ENCODE measurements around the gene MPPED1.

MPPED1 gene

DNA sequence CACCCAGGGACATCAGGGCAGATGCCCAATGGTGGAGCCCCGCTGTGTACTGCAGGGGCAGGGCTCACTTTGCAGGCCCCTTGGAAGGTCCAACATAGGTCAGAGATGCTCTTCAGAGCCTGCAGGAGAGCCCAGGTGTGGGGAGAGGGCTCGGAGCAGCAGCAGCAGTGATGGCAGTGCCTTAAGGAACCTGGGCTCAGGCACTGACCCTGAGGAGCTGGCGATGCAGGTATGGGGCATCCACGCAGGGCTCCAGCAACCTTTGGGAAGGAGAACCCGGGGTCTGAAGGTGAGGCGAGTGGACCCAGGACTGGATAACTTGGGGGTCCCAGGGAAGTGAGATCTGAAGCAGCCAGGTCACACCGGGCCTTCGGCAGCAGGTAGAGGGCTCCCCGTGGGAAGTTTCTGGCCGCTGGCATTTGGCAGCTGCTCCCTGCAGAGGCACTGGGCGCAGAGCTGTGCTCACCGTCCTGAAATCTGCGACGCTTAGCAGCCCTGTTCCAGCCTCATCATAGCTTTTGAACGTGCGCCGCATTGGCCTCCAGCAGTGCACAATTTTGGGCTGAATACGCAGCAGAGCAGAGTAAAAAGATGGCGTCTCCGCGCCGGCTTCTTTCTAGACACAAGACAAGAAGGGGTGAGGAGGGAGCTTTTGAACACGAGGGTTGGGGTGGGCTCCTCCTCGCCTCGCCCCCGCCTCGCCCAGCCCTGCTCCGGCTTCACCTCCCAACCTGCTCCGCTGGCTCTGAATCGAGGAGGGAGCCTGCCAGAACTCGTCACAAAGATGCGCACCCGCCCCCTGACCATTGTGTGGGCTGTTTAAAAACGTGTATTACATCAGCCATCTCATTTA, 118.8 kb downstream of the MPPED1 start:
- H3K27ac ChIP-seq: no peak overlapping the region
- TF ChIP-seq, protein P1, sequence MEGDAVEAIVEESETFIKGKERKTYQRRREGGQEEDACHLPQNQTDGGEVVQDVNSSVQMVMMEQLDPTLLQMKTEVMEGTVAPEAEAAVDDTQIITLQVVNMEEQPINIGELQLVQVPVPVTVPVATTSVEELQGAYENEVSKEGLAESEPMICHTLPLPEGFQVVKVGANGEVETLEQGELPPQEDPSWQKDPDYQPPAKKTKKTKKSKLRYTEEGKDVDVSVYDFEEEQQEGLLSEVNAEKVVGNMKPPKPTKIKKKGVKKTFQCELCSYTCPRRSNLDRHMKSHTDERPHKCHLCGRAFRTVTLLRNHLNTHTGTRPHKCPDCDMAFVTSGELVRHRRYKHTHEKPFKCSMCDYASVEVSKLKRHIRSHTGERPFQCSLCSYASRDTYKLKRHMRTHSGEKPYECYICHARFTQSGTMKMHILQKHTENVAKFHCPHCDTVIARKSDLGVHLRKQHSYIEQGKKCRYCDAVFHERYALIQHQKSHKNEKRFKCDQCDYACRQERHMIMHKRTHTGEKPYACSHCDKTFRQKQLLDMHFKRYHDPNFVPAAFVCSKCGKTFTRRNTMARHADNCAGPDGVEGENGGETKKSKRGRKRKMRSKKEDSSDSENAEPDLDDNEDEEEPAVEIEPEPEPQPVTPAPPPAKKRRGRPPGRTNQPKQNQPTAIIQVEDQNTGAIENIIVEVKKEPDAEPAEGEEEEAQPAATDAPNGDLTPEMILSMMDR (IDR thresholded peaks at IDR 0.05): no peak
- H3K4me3 ChIP-seq: no peak overlapping the region
- DNase-seq (ENCODE audit: low spot score): no peak

DNA sequence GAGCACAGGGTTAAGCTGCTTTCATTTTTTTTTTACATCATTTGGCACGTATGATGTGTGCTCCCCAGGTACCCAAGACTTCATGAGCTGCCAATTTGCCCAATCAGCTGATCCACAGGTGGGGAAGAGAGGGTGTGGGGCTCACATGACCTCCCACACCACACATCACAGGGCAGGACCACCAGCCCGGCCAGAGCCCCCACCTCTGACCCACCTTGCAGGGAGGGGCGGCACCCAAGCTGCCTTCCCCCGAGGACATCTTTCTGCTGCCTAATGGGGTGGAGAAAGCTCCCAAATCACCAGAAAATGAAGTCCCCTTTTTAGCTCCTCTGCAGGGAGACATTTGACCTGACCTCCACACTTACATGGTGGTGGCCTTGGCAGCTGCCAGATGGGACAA, 119.8 kb downstream of the MPPED1 start:
- TF ChIP-seq, protein P1 (IDR thresholded peaks at IDR 0.05): no peak
- no peak overlapping the region for H3K27ac ChIP-seq
- no peak overlapping the region for H3K4me3 ChIP-seq
- DNase-seq (ENCODE audit: low spot score): no peak

DNA sequence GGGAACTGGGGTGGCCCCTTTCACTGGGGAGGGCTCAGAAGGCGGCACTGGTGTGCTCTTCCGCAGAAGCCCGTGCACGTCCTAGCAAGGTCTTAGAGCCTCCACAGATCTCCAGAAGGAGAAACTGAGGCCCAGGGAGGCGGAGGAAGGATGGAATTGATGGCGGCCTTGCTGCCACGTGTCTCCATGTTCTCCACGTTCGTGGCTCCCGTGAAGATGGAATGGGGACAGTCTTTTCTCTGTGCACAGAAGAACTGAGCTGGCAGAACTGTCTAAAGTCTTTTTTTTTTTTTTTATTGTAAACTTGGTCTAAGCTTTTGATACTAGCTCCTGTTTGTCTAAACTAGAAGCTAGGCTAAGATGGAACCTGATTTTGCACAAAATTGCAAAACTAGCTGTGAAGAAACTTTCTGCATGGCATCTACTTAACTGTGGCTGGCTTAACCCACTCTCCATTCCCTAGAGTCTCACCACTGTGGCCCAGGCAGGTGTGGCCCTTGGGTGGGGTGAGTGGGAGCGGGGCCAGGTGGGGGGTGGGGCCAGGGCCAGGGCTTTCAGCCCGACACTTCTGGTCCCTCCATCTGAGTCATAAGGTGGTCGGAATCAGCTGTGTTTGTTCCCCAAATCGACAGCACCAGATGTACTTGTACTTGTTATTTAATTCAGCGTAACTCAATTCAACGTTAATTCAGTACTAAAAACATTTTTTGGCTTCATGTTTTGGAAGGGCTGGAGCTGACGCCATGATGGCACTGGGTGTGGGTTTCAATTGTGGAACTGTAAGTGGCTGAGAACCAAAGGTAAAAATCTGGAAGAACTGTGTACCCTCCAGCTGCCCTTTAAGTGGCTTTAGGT, 120.7 kb downstream of the MPPED1 start:
- H3K4me3 ChIP-seq: no peak overlapping the region
- DNase-seq (ENCODE audit: low spot score): no peak
- TF ChIP-seq, protein P1 (IDR thresholded peaks at IDR 0.05): no peak
- H3K27ac ChIP-seq: no peak overlapping the region

DNA sequence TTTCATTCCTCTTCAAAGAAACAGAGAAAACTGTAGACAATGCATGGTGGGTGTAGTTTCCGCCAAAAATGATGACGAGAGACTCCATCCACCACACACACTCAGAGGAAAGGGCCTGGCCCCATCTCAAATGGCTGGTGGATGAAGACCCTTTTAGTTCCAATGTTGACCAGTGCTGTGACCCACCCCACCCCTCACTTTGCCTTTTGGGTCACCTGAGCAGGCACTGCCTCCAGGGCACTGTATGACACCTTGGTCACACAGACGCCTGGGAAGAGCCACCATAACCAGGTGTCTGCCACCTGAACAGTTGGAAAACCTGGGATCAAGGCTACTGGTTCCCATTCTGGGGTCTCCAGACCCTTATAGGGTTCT, 121.3 kb downstream of the MPPED1 start:
- TF ChIP-seq, protein P1 (IDR thresholded peaks at IDR 0.05): no peak
- no peak for DNase-seq (ENCODE audit: low spot score)

DNA sequence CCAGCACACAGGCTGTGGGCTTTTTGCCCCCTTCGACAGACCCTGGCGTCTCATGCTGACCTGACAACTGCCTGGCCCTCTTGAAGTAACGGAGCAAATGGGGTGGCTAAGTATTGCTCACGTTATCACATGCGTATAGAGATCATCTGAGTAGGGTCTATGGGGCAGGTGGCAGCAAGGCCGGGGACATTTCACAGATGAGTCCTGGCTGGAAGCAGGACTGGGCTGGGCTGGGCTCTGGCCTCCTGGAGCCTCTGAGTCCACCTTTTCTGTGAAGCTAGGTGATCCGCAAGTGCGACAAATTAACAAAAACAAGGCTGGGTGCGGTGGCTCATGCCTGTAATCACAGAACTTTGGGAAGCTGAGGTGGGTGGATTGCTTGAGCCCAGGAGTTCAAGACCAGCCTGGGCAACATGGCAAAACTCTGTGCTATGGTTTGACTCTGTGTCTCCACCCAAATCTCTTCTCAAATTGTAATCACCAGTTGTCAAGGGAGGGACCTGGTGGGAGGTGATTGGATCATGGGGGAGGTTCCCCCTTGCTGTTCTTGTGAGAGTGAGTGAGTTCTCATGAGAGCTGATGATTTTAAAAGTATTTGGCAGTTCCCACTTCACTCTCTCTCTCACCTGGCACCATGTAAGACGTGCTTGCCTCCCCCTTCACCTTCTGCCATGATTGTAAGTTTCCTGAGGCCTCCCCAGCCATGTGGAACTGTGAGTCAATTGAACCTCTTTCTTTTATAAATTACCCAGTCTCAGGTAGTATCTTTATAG, 122.0 kb downstream of the MPPED1 start:
- Histone ChIP-seq H3K4me3 (no peak overlapping the region), H3K27ac (no peak overlapping the region)
- no peak for DNase-seq (ENCODE audit: low spot score)
- TF ChIP-seq, protein P1 (IDR thresholded peaks at IDR 0.05): no peak

More for the DNA sequence above, 121.3 kb downstream of the MPPED1 start:
- no peak overlapping the region for H3K4me3 ChIP-seq
- H3K27ac ChIP-seq: no peak overlapping the region

DNA sequence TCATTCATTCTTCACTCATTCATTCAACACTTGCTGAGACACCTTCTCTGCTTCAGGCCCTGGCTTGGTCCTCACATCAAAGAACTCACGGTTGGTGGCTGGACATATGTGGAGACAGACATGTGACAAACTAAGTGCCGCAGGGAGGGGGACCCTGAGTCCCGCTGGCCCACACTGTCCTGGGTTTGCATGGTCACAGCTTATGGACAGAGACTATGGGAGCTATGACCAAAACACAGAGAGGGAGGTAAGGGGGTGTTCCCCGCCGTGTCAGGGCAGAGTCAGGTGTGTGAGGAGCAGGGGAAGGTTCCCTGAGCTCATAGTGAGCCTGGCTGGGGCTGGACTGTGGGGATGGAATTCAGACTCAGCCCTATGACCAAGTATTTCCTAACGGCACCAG, 123.1 kb downstream of the MPPED1 start:
- TF ChIP-seq, protein P1 (IDR thresholded peaks at IDR 0.05): no peak
- no peak overlapping the region for H3K4me3 ChIP-seq
- DNase-seq (ENCODE audit: low spot score): no peak
- H3K27ac ChIP-seq: no peak overlapping the region

All from coronary artery (tissue), 2 donors.